ENCODE measurements around the gene RAB40B. TPM values are rescaled to one million over a fixed set of nuclear protein-coding genes. Genes with fewer than 3 reads are reported as not detected.
A peak's percentile ranks its signal among the peaks of the same experiment; 100 is the strongest.

RAB40B gene
- total and polyA plus RNA-seq, 2 of the 13 experiments (the other 11 are each of a cell fraction or from before 2014, with no cell fraction given), result 6.2 to 6.5 TPM

- peaks cover 58% of the 10 kb centered on the region for H3K4me1 ChIP-seq (ENCODE audit: insufficient read depth, low read length)
- H3K9me3 ChIP-seq (ENCODE audit: low read length), result no peaks in the 10 kb centered on the region
- no peaks in the 10 kb centered on the region for H3K79me2 ChIP-seq (ENCODE audit: insufficient read depth, low read length)
- H3K27ac ChIP-seq (ENCODE audit: extremely low read length, insufficient read depth, low read length), result no peak overlapping the region
- H3K9ac ChIP-seq (ENCODE audit: insufficient read depth, low read depth, low read length), result no peak overlapping the region
- no peaks in the 10 kb centered on the region for H3K36me3 ChIP-seq (replicated peaks in 1 of 2; ENCODE audit: control insufficient read depth in 1 of 2, insufficient read depth in 2 of 2, low read length in 2 of 2)
- no peak overlapping the region for H2AFZ ChIP-seq (ENCODE audit: low read length)
- WGBS (ENCODE audit: low lambda C conversion rate), result 17% methylated on average over 9 of the region's 9 CpGs
- ChIA-PET CTCF (ENCODE audit: low intra/inter-chr PET ratio, low total read pairs) (no interaction called here), POLR2A (interaction anchor here (0.9 kb wide), 1 partner anchor 29 kb away, joined by 4 read pairs; no protein-coding TSS in a partner anchor)
- FAIRE-seq, result no peak
- DNase-seq (ENCODE audit: low spot score), result no peak
- peak overlapping the region in 1 of 3 experiments; percentile 29; a peak in 1 of 6 replicates for H3K4me3 ChIP-seq (replicated peaks in 1 of 3; ENCODE audit: insufficient read depth in 1 of 3, low read depth in 2 of 3, low read length in 3 of 3)
- in situ Hi-C loops (cut with HindIII; ENCODE audit: extremely low pct_ligation_motif_present, low pct_unique_long_range_greater_than_20kb), result no loop called here
- H3K4me2 ChIP-seq (ENCODE audit: low read depth, low read length), result peak overlapping the region; percentile 41
- H4K20me1 ChIP-seq (ENCODE audit: insufficient read depth, low read length), result no peaks in the 10 kb centered on the region
- no peak for ATAC-seq
- H3K27me3 ChIP-seq (ENCODE audit: control insufficient read depth in 1 of 2, insufficient read depth in 2 of 2, low read length in 2 of 2), result peaks cover 5 to 25% of the 10 kb centered on the region in 2 experiments; a peak in 3 of 5 replicates
- intact Hi-C loops (cut with micrococcal nuclease; ENCODE audit: unreplicated experiment), result no loop called here
- TF ChIP-seq ZNF709 (CRISPR knock-in tag; IDR thresholded peaks at IDR 0.05), result no peak
- TF ChIP-seq MXI1 (IDR thresholded peaks at IDR 0.05; ENCODE audit: borderline replicate concordance, low read depth, low read length), result no peak
- TF ChIP-seq ZBTB3 (CRISPR knock-in tag; IDR thresholded peaks at IDR 0.05; ENCODE audit: borderline replicate concordance, low read depth), result no peak
- no peak for TF ChIP-seq BRF2 (CRISPR knock-in tag; IDR thresholded peaks at IDR 0.05)
- TF ChIP-seq RFX3 (CRISPR knock-in tag; IDR thresholded peaks at IDR 0.05), result no peak
- no peak for TF ChIP-seq HNRNPLL (IDR thresholded peaks at IDR 0.05; ENCODE audit: low read depth, low read length, poor library complexity, severe bottlenecking)
- TF ChIP-seq SP140L (CRISPR knock-in tag; IDR thresholded peaks at IDR 0.05; ENCODE audit: borderline replicate concordance), result no peak
- no peak for TF ChIP-seq SOX6 (IDR thresholded peaks at IDR 0.05)
- no peak for TF ChIP-seq SOX6 (CRISPR knock-in tag; IDR thresholded peaks at IDR 0.05)
- TF ChIP-seq ZNF124 (CRISPR knock-in tag; IDR thresholded peaks at IDR 0.05), result no peak
- no peak for TF ChIP-seq TRIM22 (IDR thresholded peaks at IDR 0.05)
- TF ChIP-seq ZNF766 (CRISPR knock-in tag; IDR thresholded peaks at IDR 0.05; ENCODE audit: borderline replicate concordance), result no peak
- no peak for TF ChIP-seq TCF12 (IDR thresholded peaks at IDR 0.05)
- TF ChIP-seq TCF12 (CRISPR knock-in tag; IDR thresholded peaks at IDR 0.05), result no peak
- TF ChIP-seq NR2C2 (CRISPR knock-in tag; IDR thresholded peaks at IDR 0.05; ENCODE audit: borderline replicate concordance), result no peak
- no peak for TF ChIP-seq PBX3 (CRISPR knock-in tag; IDR thresholded peaks at IDR 0.05; ENCODE audit: borderline replicate concordance)
- TF ChIP-seq ZNF160 (CRISPR knock-in tag; IDR thresholded peaks at IDR 0.05), result no peak
- no peak for TF ChIP-seq ZFAT (CRISPR knock-in tag; conservative IDR thresholded peaks at IDR 0.05)
- no peak for TF ChIP-seq KDM6A (CRISPR knock-in tag; IDR thresholded peaks at IDR 0.05; ENCODE audit: low read depth)
- no TSS peak for BruUV-seq (replicated peaks)
Measured at GRCh38 chr17:82709024-82709675, 10.7 kb upstream of the RAB40B start.
